HG03095 (cell line): ENCODE results near the gene BRINP3.

ENCODE experiments used
- ATAC-seq: cut with Tn5 transposase; IDR thresholded peaks from one replicate; pipeline ENCODE4 v1.9.1; 2021; ENCODE audit warnings: moderate library complexity; ENCODE audit not compliant: unreplicated experiment

The BRINP3 gene

DNA sequence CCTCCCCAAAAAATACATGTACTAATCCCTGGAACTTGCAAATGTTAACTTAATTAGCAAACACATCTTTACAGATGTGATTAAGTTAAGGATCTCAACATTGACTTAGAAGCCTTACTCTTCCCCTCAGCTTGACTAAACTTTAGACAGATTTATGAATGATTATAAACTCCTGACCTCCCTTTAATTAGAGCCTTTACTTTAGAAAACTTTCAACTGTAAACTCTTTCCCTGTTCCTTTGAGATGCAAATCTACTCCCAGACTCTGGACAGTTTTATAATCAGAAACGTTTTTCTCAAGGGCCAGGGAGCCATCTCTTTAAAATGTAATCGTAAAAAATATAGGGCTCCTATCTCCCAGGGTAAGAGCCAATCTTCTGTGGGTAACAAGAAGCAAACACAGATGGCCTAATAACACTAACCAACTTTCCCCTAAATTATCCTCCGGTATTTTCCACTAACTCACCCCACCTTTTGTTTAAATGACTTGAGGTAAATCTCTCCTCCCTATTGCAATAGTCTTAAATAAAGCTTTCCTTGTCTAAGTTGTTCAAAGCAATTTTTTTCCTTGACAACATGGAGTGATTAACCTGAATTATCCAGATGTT is 284.1 kb downstream of the BRINP3 start:
- no peak for ATAC-seq

DNA sequence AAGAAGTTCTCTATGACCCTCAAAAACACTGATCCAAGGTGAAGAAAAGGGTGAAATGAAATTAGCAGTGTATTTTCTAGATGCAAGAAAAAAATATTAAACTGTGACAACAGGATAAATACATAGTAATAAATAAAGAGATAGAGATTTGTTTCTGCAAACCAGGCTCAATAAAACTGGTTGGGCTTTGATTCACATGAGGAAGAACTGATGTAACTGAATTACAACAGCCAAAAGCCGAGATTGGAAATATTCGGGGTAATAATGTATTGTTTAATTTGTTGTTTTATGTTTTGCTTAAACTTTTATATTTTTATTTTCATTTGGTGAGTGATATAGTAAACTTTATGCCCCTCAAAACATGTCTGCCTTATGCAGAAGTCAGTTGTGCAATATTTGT is 285.0 kb downstream of the BRINP3 start:
- no peak for ATAC-seq

DNA sequence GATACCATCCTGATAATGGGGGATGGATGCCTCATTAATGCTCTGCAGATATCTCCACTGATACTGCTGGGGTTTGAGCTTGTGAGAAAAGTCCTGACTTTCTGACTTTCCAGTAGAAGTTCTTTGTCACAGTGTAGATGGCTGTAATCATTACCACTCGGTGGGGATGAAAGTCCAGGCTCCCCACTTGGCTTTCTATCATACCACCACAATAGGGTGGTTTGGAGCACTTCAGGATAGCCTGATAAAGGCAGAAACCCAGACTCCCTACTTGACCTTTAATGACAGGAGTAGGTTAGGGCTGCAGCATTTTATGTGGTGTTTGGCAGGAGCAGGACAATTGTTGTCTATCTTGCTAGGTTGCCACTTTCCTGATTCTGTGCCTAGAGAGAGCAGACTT is 294.1 kb downstream of the BRINP3 start:
- no peak for ATAC-seq

DNA sequence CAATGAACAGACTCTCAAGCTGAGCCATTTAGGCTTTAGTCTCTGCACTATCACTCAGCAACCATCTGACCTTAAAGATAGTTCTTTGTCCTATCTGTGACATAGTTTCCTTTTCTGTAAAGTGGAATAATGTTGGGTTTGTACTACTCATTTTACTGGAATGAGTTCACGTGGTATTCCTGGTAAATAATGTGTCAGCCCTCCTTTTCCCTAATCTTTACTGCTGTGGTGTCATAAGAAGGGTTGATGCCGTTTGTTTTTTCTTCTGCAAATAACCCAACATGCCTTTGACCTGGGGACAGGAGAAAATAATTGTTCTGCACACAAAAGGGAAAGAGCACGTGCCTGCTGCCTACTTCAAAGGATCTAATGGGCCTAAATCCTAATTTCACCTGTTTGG is 297.8 kb downstream of the BRINP3 start:
- ATAC-seq: no peak

DNA sequence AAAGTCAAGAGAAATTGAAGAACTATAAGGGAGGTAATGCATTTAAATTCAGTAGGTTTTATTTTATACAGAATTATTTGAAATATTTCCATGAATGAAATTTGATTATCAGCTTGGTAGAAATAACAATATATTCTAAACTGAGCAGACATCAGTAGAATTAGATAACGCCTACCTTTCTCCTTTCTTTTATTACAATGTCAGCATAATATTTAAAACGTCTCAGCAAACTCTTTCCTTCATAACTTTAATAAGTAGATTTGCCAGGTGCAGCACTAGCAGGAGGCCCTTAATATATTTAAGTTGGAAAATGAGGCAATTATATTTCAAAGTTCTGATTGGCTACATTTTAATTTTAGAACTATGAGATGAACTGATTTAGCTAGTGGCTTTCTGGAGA is 298.8 kb downstream of the BRINP3 start:
- ATAC-seq: no peak

DNA sequence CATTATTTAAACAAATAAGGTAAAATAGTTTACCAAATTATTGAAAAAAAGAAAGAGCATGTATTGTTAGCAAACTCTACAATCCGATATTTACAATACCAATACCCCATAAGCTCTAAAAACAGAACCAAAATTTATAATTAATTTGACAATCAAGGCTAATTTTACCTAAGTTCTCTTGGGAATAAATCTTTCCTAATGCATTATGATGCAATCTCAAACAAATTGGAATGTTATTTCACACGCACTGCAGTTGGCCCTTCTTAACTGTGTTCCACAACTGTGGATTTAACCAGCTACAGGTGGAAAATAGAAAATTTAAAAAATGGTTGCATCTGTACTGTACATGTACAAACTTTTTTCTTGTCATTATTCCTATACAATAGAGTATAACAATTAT is 300.1 kb downstream of the BRINP3 start:
- ATAC-seq: no peak

DNA sequence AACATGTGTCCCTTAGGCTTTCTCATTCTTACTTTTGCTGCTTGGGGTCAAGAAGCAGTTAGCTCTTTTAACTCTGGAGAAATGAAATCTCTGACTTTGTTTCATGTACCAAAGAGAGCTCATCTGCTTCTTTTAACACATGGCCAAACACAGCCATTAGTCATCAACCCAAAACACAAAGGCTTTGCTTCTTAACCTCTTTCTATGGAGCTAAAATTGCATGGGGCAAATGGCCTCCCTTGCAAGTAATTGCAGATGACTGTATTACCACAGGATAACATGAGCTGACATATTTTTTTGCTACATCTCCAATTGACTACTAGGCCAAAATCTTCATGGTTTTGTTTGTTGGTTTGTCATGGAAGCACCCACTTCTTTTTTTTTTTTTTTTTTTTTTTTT is 300.9 kb downstream of the BRINP3 start:
- no peak for ATAC-seq

DNA sequence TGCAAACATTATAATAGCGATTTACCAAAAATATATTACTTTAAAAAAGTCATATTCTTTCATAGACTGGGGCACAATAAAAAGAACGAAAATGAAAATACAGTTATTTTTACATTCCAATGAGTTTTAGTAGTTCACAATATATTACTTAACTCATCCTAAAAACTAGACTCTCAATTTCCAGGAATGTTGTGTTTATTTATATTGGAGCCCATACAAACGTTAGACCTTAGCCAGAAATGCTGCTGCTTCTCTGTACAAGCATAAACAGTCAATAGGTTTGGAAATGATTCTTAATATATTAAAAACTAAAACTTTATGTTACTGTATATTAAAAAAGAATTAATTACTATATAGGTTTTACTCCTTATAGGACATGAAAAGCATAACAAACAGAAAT is 302.3 kb downstream of the BRINP3 start:
- ATAC-seq: no peak

DNA sequence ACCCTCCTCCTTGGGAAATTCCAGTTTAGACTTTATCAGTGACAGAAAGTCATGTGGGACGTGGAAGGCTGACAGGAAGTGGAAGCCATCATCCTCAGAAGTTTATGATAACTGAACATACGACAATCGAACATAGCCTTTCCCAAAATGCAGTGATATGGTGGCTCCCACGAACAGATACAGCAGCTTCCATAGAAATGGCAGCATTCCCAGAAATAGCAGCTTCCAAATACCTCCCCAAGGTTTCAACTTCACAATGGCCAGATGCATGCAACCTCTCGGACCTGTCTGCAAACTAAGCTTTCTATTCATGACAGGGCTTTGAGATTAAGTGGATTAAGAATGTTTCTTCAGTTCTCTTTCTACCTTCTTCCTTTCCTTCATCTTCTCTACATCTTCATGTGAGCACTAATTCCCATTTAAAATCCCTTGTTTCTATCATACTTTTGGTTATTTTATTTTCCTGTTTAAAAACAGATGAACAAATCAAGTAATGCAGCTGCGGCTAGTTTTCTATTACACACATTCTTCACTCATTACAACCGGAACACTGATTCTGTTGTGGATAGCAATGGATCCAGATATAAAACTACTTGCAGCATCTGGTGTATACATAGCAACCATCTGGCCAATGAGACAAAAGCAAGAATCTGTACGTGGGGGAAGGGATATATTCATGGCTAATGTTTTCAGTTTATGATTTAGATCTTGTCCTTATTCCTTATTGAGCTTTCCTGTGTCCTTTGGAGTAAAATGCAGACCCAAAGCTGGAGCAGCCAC is 304.8 kb downstream of the BRINP3 start:
- ATAC-seq: no peak

DNA sequence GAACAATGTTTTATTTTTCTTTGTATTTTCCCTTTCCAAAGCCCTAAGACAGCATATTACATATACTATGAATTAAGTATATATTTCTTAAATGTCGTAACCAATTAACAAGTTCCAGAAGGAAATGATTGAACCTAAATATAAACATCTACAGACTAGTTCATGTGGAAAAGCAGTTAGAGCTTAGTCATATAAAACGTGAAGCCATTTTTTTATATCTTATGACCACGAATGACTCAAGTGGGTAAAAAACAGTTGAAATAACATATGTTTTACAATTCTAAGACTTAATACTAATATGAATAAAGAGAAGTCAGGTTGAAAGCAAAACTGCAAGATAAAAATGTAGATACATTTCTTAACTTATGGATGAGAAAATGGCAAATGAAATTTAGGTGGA is 307.3 kb downstream of the BRINP3 start:
- no peak for ATAC-seq

DNA sequence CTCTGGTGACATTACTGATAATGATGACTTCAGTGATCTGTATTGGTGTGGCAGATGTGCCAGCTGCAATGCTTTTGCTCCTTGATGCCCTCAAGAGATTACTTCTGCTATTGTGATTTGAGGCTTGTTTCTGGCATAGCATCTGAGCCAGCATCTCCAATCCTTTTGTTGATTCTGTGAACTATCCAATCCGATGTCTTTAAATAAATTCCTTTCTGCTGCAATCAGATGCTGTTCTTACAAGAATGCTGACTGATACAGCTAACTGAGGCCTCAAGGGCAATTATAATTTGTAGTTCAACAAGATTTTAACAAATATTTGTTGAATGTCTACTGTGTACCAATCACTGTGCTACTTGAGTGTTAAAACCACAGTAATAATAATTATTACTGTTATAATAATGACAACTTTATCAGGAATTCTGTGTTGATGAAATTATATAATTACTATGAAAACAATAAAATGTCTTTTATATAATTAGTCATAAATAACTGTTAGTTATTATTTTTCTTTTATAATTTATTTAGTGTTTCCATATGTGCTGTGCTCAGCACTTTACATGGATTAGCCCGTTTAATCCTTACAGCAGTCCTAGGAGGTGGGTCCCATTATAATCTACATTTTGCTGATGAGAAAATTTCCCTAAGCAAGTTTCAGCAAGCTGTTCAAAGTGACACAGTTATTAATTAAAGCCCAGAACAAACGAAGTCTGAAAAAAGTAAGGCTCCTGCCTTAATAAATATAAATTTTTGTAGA is 308.2 kb downstream of the BRINP3 start:
- ATAC-seq: no peak

DNA sequence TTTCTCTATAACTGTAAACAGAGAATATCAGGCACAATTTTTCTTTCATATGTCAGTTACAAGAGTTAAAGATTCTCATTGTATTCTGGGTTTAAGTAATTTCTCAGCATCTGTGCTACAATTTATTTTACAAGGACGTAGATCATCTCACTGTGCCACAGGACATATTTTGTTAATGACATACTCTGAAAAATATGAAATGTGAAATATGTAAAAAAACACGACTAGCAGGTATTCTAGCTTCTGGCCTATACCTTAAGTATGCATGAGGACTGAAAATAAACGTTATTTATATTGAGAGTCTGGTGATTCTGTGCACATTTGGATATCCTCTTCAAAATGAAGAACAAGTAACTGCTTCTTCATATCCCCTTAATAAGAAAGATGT is 308.8 kb downstream of the BRINP3 start:
- no peak for ATAC-seq

DNA sequence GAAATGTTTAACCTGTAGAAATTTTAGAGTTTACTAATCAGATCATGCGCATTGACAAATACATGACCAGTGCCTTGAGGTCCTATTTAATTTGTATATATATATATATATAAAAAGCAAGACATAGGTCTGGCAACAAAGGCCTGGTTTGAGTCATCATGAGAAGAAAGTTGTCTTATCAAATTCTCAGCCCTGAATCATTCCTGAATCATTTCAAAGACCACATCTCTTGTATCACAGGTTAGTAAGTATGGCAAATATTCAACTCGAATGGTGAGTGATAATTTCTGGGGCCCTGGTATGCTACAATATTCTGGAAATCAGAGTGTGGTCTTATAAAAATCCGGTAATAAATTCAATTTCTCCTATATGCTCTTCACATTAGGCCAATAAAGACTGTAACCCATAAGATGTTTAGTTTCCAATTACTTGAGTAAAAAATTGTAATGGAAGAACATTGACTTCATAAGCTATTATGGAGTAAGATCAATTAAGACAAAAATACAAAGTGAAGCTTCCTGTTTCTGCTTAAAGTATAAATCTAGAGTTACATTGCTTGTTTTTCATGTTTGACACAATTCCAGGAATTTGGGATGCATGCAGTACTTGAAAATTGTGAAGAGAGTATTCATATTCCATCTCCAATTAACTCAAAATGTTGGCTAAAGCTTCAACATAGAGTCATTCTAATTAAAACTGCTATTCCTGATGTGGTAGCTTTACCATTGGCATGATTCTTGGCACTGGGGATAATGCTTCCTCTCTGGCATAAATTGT is 309.4 kb downstream of the BRINP3 start:
- ATAC-seq: no peak

DNA sequence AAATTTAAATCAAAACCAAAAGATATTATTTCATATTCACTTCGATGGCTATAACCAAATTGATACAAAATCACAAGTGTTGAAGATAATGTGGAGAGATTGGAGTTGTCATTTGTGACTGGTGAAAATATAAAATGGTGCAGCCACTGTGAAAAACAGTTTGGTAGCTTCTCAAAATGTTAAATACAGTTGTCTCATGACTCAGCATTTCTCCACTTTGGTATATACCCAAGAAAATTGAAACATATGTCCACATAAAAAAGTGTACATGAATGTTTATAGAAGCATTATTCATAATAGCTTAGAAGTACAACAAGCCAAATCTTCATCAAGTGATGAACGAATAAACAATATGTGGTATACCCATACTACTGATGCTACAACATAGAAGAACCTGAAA is 318.5 kb downstream of the BRINP3 start:
- no peak for ATAC-seq

DNA sequence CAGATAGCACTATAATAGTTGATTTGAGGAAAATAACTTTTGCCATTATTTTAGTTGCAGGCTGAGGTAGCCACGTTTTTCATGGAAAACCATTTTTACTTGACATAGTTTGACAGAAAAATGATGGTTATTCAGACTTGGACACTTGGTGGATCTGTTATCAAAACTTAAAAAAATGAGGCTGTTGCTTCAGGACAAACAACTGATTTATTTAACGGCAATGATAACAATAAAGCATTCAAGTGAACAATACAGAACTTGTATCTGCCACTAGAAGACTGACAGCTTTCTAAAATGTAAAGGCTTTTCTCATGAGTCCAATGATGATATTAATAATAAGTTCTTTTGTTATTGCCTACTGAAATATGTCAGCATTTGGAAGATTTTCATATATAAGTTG is 322.9 kb downstream of the BRINP3 start:
- no peak for ATAC-seq

DNA sequence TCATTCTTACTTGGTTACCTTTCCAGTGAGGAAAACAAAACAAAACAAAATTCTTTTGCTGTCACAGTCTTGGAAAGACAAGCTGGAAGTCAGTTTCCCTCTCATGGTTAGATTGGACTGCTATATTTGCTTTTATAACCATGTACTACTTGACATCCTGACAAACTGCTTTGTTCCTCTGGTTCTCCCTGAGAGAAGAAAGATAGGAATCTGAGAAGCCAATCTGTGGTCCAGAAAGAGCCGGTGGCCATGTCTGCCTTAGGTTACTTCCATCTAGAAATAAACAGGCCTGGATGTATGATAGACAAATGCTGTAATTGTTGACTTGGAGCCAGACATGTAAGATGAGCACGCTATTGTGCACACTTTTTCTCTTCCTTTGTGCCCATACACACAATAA is 330.0 kb downstream of the BRINP3 start:
- ATAC-seq: no peak

DNA sequence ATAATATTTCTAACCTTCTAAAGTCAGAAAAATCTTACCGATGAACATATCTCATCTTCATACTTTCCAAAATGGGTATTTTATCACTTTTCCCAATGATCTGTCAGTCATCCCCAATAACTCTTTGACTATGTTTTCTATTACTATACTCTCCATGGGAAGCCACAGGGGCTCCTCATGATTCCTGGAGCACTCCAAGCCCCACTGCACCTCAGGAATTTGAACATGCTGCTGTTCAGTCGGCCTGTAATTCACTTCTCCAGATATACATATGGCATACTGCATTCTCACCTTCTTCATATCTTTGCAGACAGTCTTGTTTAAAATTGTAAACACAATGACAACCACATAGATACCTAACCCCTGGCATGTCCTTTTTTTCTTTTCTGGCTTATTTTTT is 333.0 kb downstream of the BRINP3 start:
- ATAC-seq: no peak

DNA sequence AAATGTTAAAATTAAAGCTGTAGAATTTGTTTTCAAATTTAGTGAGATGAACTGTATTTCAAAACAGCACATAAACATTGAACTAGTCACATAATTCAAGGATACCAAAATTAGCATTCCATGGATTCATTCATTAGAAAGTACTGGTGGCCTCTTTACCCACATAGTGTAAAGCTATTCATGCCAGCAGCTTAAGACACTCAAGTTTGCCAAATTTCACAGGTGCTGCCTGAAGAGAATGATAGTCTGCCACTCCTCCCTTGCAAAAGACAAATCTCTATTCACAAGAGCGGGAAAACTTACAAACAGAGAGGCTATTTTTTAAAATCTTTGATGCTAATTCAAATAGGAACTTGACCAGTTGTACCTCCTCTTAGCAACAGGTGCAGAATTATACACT is 337.0 kb downstream of the BRINP3 start:
- no peak for ATAC-seq

DNA sequence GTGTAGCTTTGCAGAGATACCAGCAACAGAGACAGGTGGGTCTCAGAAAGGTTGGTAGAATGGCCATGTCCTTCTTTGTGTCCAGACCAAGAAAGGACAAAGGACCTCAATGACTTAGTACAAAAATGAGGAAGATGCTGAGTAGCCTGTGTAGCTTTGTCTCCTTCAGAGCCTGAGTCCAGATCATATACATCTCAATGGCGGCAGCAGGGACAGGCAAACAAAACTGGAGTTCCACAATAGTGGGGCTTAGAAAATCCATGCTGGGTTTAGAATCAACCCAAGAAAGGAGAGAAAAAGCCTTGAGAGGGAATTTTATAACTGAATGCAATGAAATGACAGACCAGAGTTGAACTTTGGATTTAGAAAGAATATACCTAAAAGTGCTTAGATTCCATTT is 339.0 kb downstream of the BRINP3 start:
- ATAC-seq: no peak

DNA sequence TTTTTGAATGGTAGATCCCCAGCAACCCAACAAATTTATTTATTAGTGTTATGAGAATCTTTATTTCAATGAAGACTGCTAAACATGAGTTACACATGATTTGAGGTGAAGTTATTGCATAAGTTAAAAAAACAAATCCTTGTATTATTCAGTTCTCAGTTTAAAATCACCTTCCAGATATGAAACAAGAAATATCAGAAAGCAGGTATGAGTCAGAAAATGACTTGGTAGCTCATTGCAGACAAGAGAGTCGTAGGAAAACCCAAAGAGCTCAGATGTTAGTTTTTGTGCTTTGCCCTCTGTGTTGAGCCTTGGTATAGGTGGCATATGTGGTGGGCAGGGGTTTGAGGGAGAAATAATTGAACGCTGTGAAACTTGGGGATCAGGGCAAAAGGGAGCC is 339.4 kb downstream of the BRINP3 start:
- no peak for ATAC-seq

DNA sequence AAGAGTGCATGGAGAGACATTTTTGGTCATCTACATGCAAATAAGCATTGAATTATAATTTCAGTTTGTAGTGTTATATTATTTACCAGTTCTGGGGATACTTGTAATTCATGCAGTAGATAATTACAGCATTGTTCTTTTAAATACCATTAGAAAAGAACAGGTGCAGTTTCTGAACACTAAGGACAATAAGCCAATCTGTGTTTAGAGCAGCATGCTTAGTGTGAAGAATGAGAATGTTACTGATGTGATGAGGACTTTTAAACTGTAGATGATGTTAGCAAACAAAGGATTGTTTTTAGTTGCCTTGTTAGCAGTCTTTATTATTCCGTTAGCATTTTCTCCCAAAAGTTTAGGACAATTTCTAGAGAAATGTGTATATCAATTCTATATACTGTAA is 348.3 kb downstream of the BRINP3 start:
- ATAC-seq: no peak
